Body of pancreas (tissue), 4 donors: ENCODE measurements around the gene RAB21.

Source experiments
- POLR2A ChIP-seq, 3 donors: fragments of 450-650 bp; IDR thresholded peaks; one replicate each; pipeline ENCODE4 v1.6.1; 2016; ENCODE audit warnings: antibody characterized with exemption in 3 of 3, mild to moderate bottlenecking in 2 of 3
- TF ChIP-seq, protein P1 (sequence below), 7 experiments: fragments of 450-650 bp in 4 of 7; fragments of 200-600 bp in 3 of 7; sonication (generic) in 3 of 7; IDR thresholded peaks; one replicate each; pipeline ENCODE4 v1.5.1; 2016 to 2019; ENCODE audit warnings: antibody characterized with exemption in 7 of 7

DNA sequence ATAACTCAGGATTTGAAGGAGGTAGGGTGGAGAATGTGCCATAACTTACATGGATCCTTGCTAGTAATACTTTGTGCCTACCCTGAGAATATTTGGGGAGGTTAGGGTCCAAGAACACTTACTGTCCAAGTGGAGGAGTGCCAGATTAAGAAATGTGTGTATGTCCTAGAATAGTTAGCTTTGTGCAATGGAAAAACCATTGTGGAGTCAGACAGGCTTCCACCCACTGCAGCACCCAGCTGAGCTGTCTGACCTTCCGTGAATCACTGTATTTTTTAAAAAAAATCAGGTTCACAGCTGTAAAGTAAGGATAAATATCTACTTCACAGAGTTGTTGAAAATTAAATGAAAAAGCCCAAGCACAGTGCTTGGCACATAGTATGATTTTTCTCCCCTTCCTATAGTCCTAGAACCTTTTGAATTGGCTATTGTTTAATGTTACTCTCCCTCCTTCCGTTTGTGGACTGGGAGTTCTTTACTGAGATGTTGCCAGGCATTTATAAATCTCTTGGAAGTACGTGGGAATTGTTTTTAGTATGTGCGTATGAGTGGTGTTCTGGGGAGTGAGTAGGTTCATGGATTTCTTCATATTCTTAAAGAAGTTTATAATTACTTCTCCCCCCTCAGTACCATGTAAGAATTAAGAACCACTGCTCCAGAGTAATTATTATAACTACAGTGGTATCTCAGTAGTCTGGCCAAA, 9.2 kb downstream of the RAB21 start:
- TF ChIP-seq, protein P1, sequence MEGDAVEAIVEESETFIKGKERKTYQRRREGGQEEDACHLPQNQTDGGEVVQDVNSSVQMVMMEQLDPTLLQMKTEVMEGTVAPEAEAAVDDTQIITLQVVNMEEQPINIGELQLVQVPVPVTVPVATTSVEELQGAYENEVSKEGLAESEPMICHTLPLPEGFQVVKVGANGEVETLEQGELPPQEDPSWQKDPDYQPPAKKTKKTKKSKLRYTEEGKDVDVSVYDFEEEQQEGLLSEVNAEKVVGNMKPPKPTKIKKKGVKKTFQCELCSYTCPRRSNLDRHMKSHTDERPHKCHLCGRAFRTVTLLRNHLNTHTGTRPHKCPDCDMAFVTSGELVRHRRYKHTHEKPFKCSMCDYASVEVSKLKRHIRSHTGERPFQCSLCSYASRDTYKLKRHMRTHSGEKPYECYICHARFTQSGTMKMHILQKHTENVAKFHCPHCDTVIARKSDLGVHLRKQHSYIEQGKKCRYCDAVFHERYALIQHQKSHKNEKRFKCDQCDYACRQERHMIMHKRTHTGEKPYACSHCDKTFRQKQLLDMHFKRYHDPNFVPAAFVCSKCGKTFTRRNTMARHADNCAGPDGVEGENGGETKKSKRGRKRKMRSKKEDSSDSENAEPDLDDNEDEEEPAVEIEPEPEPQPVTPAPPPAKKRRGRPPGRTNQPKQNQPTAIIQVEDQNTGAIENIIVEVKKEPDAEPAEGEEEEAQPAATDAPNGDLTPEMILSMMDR (IDR thresholded peaks at IDR 0.05), result no peak
- TF ChIP-seq POLR2A (IDR thresholded peaks at IDR 0.05), result no peak
